ENCODE results near the gene ADAMTS17.

The ADAMTS17 gene

DNA sequence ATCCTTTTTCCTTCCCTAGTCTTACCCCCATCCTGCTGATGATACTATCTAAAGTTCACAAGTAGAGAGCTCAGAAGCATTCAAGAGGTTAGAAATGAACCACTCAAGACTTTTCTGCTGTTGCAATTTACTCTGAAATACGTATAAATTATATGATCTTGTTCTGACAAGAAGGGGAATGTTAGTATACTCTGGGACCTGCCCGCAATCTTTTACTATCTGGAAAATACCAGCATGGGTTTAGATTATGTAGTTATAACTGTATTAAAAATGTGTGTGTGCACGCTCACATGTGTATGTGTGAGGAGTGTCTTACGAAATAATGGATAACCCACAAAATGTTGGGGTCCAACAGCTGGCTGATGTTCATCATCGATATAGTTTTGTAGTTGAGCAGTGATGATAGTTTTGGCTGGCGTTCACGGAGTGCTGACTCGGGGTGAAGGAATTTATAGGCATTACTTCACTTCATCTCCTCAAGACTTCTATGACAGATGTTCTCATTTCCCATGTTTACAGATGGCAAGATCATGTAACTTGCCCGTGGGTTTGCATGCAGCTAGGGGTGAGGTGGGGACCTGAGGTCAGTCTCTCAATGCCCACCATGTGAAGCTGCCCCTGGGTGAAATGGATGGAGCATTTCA is 311.1 kb downstream of the ADAMTS17 start:
- peaks cover 3% of the 10 kb centered on the region for H3K9me3 ChIP-seq (ENCODE audit: insufficient read depth, low read depth, low read length)
- no peak overlapping the region for H3K4me2 ChIP-seq (ENCODE audit: low read length)
- H2AK5ac ChIP-seq (ENCODE audit: low read length): no peak overlapping the region
- no peak overlapping the region for H2AFZ ChIP-seq (ENCODE audit: insufficient read depth, low read length, poor library complexity)
- WGBS (ENCODE audit: extremely low coverage, insufficient coverage, insufficient read length): no CpG with 5 or more reads among the region's 9 CpGs
- H3K27me3 ChIP-seq (ENCODE audit: insufficient read depth, low read length): no peaks in the 10 kb centered on the region
- H3K27ac ChIP-seq (ENCODE audit: low read depth, low read length): no peak overlapping the region
- H3K23ac ChIP-seq (ENCODE audit: low read length): no peak overlapping the region
- H3K4me1 ChIP-seq (ENCODE audit: control insufficient read depth in 1 of 2, insufficient read depth in 2 of 2, low read length in 2 of 2): no peaks in the 10 kb centered on the region
- no peak overlapping the region for H3K18ac ChIP-seq (ENCODE audit: low read length)
- no peaks in the 10 kb centered on the region for H3K79me2 ChIP-seq (ENCODE audit: control insufficient read depth, insufficient read depth, low read length, poor library complexity)
- H3K4ac ChIP-seq (ENCODE audit: low read depth, low read length): no peak overlapping the region
- H3K36me3 ChIP-seq (ENCODE audit: control insufficient read depth in 1 of 2, insufficient read depth in 2 of 2, low read length in 2 of 2): no peaks in the 10 kb centered on the region
- no peak overlapping the region for H2BK120ac ChIP-seq (ENCODE audit: insufficient read depth, low read length, poor library complexity)
- no peak overlapping the region for H4K91ac ChIP-seq (ENCODE audit: low read depth, low read length)
- no peak overlapping the region for H4K12ac ChIP-seq (ENCODE audit: low read depth, low read length)
- H2BK12ac ChIP-seq (ENCODE audit: low read length): no peak overlapping the region
- no peak overlapping the region for H4K8ac ChIP-seq (ENCODE audit: low read depth, low read length)
- no peak overlapping the region for H2BK5ac ChIP-seq (ENCODE audit: low read depth, low read length, poor library complexity)
- H3K4me3 ChIP-seq (ENCODE audit: low read depth, low read length): no peak overlapping the region
- no peak overlapping the region for H3K14ac ChIP-seq (ENCODE audit: low read length)
- no peak for DNase-seq
- no peak overlapping the region for H3K9ac ChIP-seq (ENCODE audit: low read length)
- H3K79me1 ChIP-seq (ENCODE audit: low read length): no peaks in the 10 kb centered on the region

DNA sequence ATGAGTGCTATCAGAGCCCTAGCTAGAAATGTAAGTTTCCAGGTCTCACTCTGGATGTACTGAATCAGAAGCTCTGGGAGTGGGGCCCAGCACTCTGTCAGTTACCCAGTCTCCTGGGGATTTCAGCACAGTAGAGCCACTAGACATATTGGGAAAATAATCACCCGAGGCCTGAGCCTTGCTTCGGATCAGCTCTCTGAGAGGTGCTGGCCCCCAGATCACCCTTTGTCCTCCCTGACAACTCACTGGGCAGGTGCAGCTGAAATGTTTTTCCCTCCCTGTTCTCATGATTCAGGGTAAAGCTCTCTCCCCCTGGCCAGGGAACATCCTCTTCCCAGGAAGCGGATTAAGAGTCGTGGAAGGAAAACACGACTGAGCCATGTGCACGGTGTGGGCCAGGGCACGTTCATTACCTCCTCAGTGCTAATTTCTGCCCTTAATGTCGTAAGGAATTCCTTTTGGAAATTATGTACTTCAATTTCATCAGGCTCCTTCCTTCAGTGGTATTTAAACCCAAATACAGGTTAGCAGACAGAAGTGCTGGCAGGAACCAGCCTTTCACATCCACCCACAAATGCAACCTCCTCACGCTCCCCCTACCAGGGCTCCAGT is 311.8 kb downstream of the ADAMTS17 start:
- no peak overlapping the region for H3K27ac ChIP-seq (ENCODE audit: low read depth, low read length)
- H3K4me2 ChIP-seq (ENCODE audit: low read length): no peak overlapping the region
- no peaks in the 10 kb centered on the region for H3K79me2 ChIP-seq (ENCODE audit: control insufficient read depth, insufficient read depth, low read length, poor library complexity)
- no peaks in the 10 kb centered on the region for H3K4me1 ChIP-seq (ENCODE audit: control insufficient read depth in 1 of 2, insufficient read depth in 2 of 2, low read length in 2 of 2)
- no CpG with 5 or more reads among the region's 9 CpGs for WGBS (ENCODE audit: extremely low coverage, insufficient coverage, insufficient read length)
- H3K18ac ChIP-seq (ENCODE audit: low read length): no peak overlapping the region
- peaks cover 3% of the 10 kb centered on the region for H3K9me3 ChIP-seq (ENCODE audit: insufficient read depth, low read depth, low read length)
- H3K4me3 ChIP-seq (ENCODE audit: low read depth, low read length): no peak overlapping the region
- no peak overlapping the region for H2AK5ac ChIP-seq (ENCODE audit: low read length)
- no peak overlapping the region for H2AFZ ChIP-seq (ENCODE audit: insufficient read depth, low read length, poor library complexity)
- H2BK120ac ChIP-seq (ENCODE audit: insufficient read depth, low read length, poor library complexity): no peak overlapping the region
- no peak overlapping the region for H2BK12ac ChIP-seq (ENCODE audit: low read length)
- H3K27me3 ChIP-seq (ENCODE audit: insufficient read depth, low read length): no peaks in the 10 kb centered on the region
- no peaks in the 10 kb centered on the region for H3K79me1 ChIP-seq (ENCODE audit: low read length)
- H3K9ac ChIP-seq (ENCODE audit: low read length): no peak overlapping the region
- no peak overlapping the region for H3K14ac ChIP-seq (ENCODE audit: low read length)
- no peak for DNase-seq
- H3K36me3 ChIP-seq (ENCODE audit: control insufficient read depth in 1 of 2, insufficient read depth in 2 of 2, low read length in 2 of 2): no peaks in the 10 kb centered on the region
- no peak overlapping the region for H4K8ac ChIP-seq (ENCODE audit: low read depth, low read length)
- no peak overlapping the region for H4K91ac ChIP-seq (ENCODE audit: low read depth, low read length)
- H4K12ac ChIP-seq (ENCODE audit: low read depth, low read length): no peak overlapping the region
- H3K23ac ChIP-seq (ENCODE audit: low read length): no peak overlapping the region
- no peak overlapping the region for H3K4ac ChIP-seq (ENCODE audit: low read depth, low read length)
- no peak overlapping the region for H2BK5ac ChIP-seq (ENCODE audit: low read depth, low read length, poor library complexity)

DNA sequence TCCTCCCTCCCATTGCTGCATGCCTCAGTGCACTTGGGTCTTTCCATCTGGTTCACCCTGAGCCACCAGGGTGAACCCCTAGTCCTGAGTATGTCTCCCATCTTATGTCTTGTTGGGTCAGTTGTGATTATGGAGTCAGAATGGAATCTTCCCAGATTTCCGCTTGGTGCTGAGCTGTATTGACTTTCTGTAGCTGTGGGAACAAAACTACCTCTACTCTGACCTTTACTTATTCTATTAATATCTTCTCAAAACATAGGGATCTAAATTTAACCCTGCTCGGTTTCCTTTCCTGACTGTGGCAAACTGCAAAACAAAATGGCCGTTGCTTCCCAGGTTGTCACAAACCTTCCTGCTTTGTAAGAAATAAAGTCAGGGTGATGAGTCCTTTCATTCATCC is 312.7 kb downstream of the ADAMTS17 start:
- Histone ChIP-seq H2BK12ac (ENCODE audit: low read length) (no peak overlapping the region), H3K4me3 (ENCODE audit: low read depth, low read length) (no peak overlapping the region), H2AFZ (ENCODE audit: insufficient read depth, low read length, poor library complexity) (no peak overlapping the region), H3K4me2 (ENCODE audit: low read length) (no peak overlapping the region), H3K9me3 (ENCODE audit: insufficient read depth, low read depth, low read length) (peaks cover 3% of the 10 kb centered on the region), H3K27ac (ENCODE audit: low read depth, low read length) (no peak overlapping the region), H2BK120ac (ENCODE audit: insufficient read depth, low read length, poor library complexity) (no peak overlapping the region), H3K23ac (ENCODE audit: low read length) (no peak overlapping the region), H3K9ac (ENCODE audit: low read length) (no peak overlapping the region), H3K4ac (ENCODE audit: low read depth, low read length) (no peak overlapping the region), H2AK5ac (ENCODE audit: low read length) (no peak overlapping the region), H3K4me1 (ENCODE audit: control insufficient read depth in 1 of 2, insufficient read depth in 2 of 2, low read length in 2 of 2) (no peaks in the 10 kb centered on the region), H4K8ac (ENCODE audit: low read depth, low read length) (no peak overlapping the region), H3K14ac (ENCODE audit: low read length) (no peak overlapping the region), H3K18ac (ENCODE audit: low read length) (no peak overlapping the region), H3K79me1 (ENCODE audit: low read length) (no peaks in the 10 kb centered on the region), H3K27me3 (ENCODE audit: insufficient read depth, low read length) (no peaks in the 10 kb centered on the region), H3K79me2 (ENCODE audit: control insufficient read depth, insufficient read depth, low read length, poor library complexity) (no peaks in the 10 kb centered on the region), H4K91ac (ENCODE audit: low read depth, low read length) (no peak overlapping the region), H3K36me3 (ENCODE audit: control insufficient read depth in 1 of 2, insufficient read depth in 2 of 2, low read length in 2 of 2) (no peaks in the 10 kb centered on the region), H4K12ac (ENCODE audit: low read depth, low read length) (no peak overlapping the region), H2BK5ac (ENCODE audit: low read depth, low read length, poor library complexity) (no peak overlapping the region)
- DNase-seq: no peak
- WGBS (ENCODE audit: extremely low coverage, insufficient coverage, insufficient read length): no CpG with 5 or more reads among the region's 3 CpGs

DNA sequence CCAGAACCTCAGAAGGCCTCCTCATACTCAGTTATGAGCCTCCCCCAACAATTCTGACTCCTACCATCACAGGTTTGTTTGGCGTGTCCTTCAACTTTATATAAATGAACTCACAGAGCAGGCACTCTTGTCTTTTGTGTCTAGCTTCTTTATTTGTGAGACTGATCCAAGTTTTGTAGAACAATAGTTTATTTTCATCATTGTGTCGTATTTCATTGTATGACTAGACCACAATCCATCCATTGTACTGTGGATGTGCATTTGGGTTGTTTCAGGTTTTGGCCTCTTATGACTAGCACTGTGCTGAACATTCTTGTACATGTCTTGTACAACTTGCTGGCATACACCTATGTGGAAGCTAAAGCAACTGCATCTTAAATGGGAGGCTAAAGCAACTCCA is 315.7 kb downstream of the ADAMTS17 start:
- Histone ChIP-seq H3K14ac (ENCODE audit: low read length) (no peak overlapping the region), H3K79me1 (ENCODE audit: low read length) (no peaks in the 10 kb centered on the region), H4K8ac (ENCODE audit: low read depth, low read length) (no peak overlapping the region), H2BK5ac (ENCODE audit: low read depth, low read length, poor library complexity) (no peak overlapping the region), H3K27ac (ENCODE audit: low read depth, low read length) (no peak overlapping the region), H4K12ac (ENCODE audit: low read depth, low read length) (no peak overlapping the region), H4K91ac (ENCODE audit: low read depth, low read length) (no peak overlapping the region), H3K18ac (ENCODE audit: low read length) (no peak overlapping the region), H2AFZ (ENCODE audit: insufficient read depth, low read length, poor library complexity) (no peak overlapping the region), H3K27me3 (ENCODE audit: insufficient read depth, low read length) (no peaks in the 10 kb centered on the region), H2BK12ac (ENCODE audit: low read length) (no peak overlapping the region), H3K23ac (ENCODE audit: low read length) (no peak overlapping the region), H3K36me3 (ENCODE audit: control insufficient read depth in 1 of 2, insufficient read depth in 2 of 2, low read length in 2 of 2) (no peaks in the 10 kb centered on the region), H3K4me2 (ENCODE audit: low read length) (no peak overlapping the region), H3K4me1 (ENCODE audit: control insufficient read depth in 1 of 2, insufficient read depth in 2 of 2, low read length in 2 of 2) (peaks cover 0 to under 1% of the 10 kb centered on the region in 2 experiments), H3K4ac (ENCODE audit: low read depth, low read length) (no peak overlapping the region), H2AK5ac (ENCODE audit: low read length) (no peak overlapping the region), H2BK120ac (ENCODE audit: insufficient read depth, low read length, poor library complexity) (no peak overlapping the region), H3K9me3 (ENCODE audit: insufficient read depth, low read depth, low read length) (peaks cover 3% of the 10 kb centered on the region), H3K79me2 (ENCODE audit: control insufficient read depth, insufficient read depth, low read length, poor library complexity) (no peaks in the 10 kb centered on the region), H3K9ac (ENCODE audit: low read length) (no peak overlapping the region), H3K4me3 (ENCODE audit: low read depth, low read length) (no peak overlapping the region)
- no CpG with 5 or more reads among the region's 2 CpGs for WGBS (ENCODE audit: extremely low coverage, insufficient coverage, insufficient read length)
- DNase-seq: no peak
